Measurements from ENCODE around the gene ZSCAN21. TPM values are rescaled to one million over a fixed set of nuclear protein-coding genes. Genes with fewer than 3 reads are reported as not detected.
A peak's percentile ranks its signal among the peaks of the same experiment; 100 is the strongest.

The ZSCAN21 gene
- total and polyA plus RNA-seq, 12 donors = 10.0 to 22.7 (median 13.6) TPM

DNA sequence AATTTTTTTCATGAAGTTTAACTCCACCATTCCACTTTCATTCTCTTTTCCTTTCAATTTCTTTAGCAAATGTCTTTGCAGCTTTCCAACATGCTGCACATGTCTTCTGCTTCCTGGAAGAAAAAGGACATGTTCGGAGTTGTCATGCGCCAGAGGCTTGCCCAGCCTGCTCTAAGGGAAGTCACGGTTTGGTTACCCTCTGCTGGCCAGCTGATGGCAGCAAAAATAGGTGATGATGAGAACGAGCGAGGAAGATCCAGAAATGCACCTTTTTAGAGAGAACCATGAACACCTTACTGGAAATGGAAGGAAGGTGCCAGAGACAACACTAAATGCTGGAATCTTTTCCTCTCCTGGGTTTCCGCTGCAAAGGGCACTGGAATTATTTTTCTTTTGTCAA lies 4.9 kb upstream of the ZSCAN21 start:
- WGBS, 4 donors = 41 to 58% (median 52%) methylated on average over 6 of the region's 6 CpGs
- intact Hi-C loops (cut with DNase I) = no loop called here

DNA sequence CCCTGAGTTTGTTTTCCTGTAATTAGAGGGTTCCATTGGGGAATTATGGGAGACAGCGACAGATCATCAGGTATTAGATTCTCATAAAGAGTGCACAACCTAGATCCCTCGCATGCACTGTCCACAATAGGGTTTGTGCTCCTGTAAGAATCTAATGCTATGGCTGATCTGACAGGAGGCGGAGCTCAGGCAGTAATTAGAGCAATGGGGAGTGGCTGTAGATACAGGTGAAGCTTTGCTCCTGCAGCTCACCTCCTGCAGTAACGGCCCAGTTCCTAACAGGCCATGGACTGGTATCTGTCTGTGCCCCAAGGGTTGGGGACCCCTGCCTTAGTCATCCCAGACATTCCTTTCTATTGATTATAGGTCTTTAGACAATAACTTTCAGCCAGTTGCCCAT lies 894 bp upstream of the ZSCAN21 start:
- DNase-seq = no peak
- peaks cover 3 to 9% of the 10 kb centered on the region in 2 donors for H3K4me1 ChIP-seq (replicated peaks in 1 of 2)
- intact Hi-C loops (cut with DNase I) = no loop called here
- TF ChIP-seq, protein P1, sequence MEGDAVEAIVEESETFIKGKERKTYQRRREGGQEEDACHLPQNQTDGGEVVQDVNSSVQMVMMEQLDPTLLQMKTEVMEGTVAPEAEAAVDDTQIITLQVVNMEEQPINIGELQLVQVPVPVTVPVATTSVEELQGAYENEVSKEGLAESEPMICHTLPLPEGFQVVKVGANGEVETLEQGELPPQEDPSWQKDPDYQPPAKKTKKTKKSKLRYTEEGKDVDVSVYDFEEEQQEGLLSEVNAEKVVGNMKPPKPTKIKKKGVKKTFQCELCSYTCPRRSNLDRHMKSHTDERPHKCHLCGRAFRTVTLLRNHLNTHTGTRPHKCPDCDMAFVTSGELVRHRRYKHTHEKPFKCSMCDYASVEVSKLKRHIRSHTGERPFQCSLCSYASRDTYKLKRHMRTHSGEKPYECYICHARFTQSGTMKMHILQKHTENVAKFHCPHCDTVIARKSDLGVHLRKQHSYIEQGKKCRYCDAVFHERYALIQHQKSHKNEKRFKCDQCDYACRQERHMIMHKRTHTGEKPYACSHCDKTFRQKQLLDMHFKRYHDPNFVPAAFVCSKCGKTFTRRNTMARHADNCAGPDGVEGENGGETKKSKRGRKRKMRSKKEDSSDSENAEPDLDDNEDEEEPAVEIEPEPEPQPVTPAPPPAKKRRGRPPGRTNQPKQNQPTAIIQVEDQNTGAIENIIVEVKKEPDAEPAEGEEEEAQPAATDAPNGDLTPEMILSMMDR (IDR thresholded peaks at IDR 0.05) = no peak
- TF ChIP-seq POLR2A (IDR thresholded peaks at IDR 0.05) = no peak
- no peaks in the 10 kb centered on the region for H3K36me3 ChIP-seq (replicated peaks in 1 of 2)
- H3K27me3 ChIP-seq = no peaks in the 10 kb centered on the region
- H3K27ac ChIP-seq = no peak overlapping the region
- 85 to 98% (median 95%) methylated on average over 4 of the region's 4 CpGs for WGBS, 4 donors
- H3K4me3 ChIP-seq = no peak overlapping the region
- no peaks in the 10 kb centered on the region for H3K9me3 ChIP-seq (replicated peaks in 1 of 3)

More for the DNA sequence above, 4.9 kb upstream of the ZSCAN21 start:
- Histone ChIP-seq H3K4me1 (replicated peaks in 1 of 2) (peaks cover 0 to 9% of the 10 kb centered on the region in 2 donors), H3K36me3 (replicated peaks in 1 of 2) (no peaks in the 10 kb centered on the region), H3K4me3 (no peak overlapping the region), H3K27me3 (no peaks in the 10 kb centered on the region), H3K9me3 (replicated peaks in 1 of 3) (no peaks in the 10 kb centered on the region), H3K27ac (no peak overlapping the region)
- peak in 5 of 7 donors; percentile 45 to 63 (median 59) for DNase-seq
- TF ChIP-seq, protein P1 (IDR thresholded peaks at IDR 0.05) = peak in 4 of 6 experiments; percentile 28 to 31 (median 30)
- TF ChIP-seq POLR2A (IDR thresholded peaks at IDR 0.05) = no peak

DNA sequence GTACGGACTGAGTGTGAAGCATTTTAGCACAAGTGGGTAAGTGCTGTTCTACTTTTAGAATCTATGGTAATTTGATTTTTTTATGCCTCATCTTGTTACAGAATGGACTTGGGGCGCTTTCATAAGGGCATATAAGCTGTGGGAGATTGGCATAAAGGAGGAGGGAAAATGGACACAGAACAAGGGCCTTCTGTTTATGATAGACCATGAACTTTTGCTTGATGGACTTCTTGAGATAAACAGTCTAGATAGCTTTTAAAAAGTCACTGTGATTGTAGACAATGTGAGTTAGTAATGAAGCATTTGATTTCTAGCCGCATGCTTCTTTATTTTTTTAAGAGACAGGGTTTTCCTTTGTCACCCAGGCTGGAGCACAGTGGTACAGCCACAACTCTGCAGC lies 2.0 kb downstream of the ZSCAN21 start:
- 74 to 84% (median 78%) methylated on average over 2 to 3 of the region's 3 CpGs for WGBS, 4 donors
- Histone ChIP-seq H3K9me3 (replicated peaks in 1 of 3) (no peaks in the 10 kb centered on the region), H3K27ac (no peak overlapping the region), H3K4me3 (no peak overlapping the region), H3K4me1 (replicated peaks in 1 of 2) (peaks cover 3 to 9% of the 10 kb centered on the region in 2 donors), H3K36me3 (replicated peaks in 1 of 2) (no peaks in the 10 kb centered on the region), H3K27me3 (no peaks in the 10 kb centered on the region)
- intact Hi-C loops (cut with DNase I) = loop anchor here (5.0 to 10.0 kb wide), 3 partner anchors 39 to 57 kb away; no protein-coding TSS in a partner anchor
- DNase-seq = no peak
- TF ChIP-seq POLR2A (IDR thresholded peaks at IDR 0.05) = no peak
- TF ChIP-seq, protein P1 (IDR thresholded peaks at IDR 0.05) = no peak

DNA sequence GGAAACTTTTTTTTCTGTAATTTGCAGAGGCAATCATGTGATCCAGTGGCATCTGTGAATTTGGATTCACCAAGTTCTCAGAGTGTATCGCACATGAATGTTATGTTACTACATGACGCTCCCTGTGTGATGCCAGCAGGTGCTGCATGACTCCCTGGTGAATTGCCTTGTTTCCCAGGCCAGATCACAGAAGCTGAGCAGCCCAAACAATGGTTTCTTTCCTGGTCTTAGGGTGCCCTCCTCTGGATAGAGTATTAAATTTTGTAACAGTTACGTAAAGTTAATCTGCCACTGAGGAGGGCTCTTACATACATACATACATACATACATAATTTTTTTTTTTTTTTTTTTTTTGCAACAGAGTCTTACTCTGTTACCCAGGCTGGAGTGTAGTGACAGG lies 3.6 kb downstream of the ZSCAN21 start:
- Histone ChIP-seq H3K36me3 (replicated peaks in 1 of 2) (peaks cover 0 to 11% of the 10 kb centered on the region in 2 donors), H3K27ac (no peak overlapping the region), H3K4me3 (no peak overlapping the region), H3K9me3 (replicated peaks in 1 of 3) (no peaks in the 10 kb centered on the region), H3K4me1 (replicated peaks in 1 of 2) (peaks cover 3 to 9% of the 10 kb centered on the region in 2 donors), H3K27me3 (no peaks in the 10 kb centered on the region)
- TF ChIP-seq, protein P1 (IDR thresholded peaks at IDR 0.05) = peak; percentile 9 to 70 (median 66)
- no peak for TF ChIP-seq POLR2A (IDR thresholded peaks at IDR 0.05)
- WGBS, 4 donors = 30 to 48% (median 32%) methylated on average over 3 of the region's 3 CpGs
- DNase-seq = peak; percentile 57 to 84 (median 78)
- intact Hi-C loops (cut with DNase I) = loop anchor here (5.0 to 10.0 kb wide), 3 partner anchors 41 to 58 kb away; no protein-coding TSS in a partner anchor
